Brain microvascular endothelial cell (primary cell): ENCODE data around the gene DBN1.

Experiments used
- DNase-seq: peaks from one replicate; pipeline ENCODE4 v3.0.0-alpha.2; 2020
- H3K27ac ChIP-seq: fragments of 250-450 bp; sonication (Bioruptor Pico); 2 replicates; pipeline ENCODE4 v1.5.1; 2020; ENCODE audit warnings: mild to moderate bottlenecking, moderate library complexity
- H3K27me3 ChIP-seq: fragments of 250-450 bp; sonication (Bioruptor Pico); replicated peaks from 2 replicates; pipeline ENCODE4 v1.5.1; 2020; ENCODE audit warnings: mild to moderate bottlenecking
- H3K36me3 ChIP-seq: fragments of 250-450 bp; sonication (Bioruptor Pico); replicated peaks from 2 replicates; pipeline ENCODE4 v1.5.1; 2020; ENCODE audit warnings: mild to moderate bottlenecking
- H3K4me3 ChIP-seq: 2 replicates; pipeline ENCODE4 v1.5.1; 2011; ENCODE audit warnings: low read depth, mild to moderate bottlenecking, control low read depth, low read length, moderate library complexity
- in situ Hi-C: cut with HindIII; loops from 2 replicates; pipeline ENCODE4 v1.10.0; 2017; ENCODE audit warnings: low sequenced_read_pairs, low pct_ligation_motif_present
- TF ChIP-seq, protein P1 (sequence below): IDR thresholded peaks from 2 replicates; pipeline ENCODE4 v1.5.1; 2011; ENCODE audit warnings: low read depth, mild to moderate bottlenecking, moderate library complexity, low read length, control low read depth, inconsistent platforms; ENCODE audit errors: missing control alignments

DBN1 gene

GRCh38 chr5:177493795-177494345, 20.4 kb upstream of the DBN1 start:
- Histone ChIP-seq H3K36me3 (peaks cover 59% of the 10 kb centered on the region), H3K4me3 (peak overlapping the region; percentile 34), H3K27me3 (no peaks in the 10 kb centered on the region), H3K27ac (peak overlapping the region; percentile 97)
- no peak for DNase-seq
- in situ Hi-C loops, result no loop called here
- TF ChIP-seq, protein P1, sequence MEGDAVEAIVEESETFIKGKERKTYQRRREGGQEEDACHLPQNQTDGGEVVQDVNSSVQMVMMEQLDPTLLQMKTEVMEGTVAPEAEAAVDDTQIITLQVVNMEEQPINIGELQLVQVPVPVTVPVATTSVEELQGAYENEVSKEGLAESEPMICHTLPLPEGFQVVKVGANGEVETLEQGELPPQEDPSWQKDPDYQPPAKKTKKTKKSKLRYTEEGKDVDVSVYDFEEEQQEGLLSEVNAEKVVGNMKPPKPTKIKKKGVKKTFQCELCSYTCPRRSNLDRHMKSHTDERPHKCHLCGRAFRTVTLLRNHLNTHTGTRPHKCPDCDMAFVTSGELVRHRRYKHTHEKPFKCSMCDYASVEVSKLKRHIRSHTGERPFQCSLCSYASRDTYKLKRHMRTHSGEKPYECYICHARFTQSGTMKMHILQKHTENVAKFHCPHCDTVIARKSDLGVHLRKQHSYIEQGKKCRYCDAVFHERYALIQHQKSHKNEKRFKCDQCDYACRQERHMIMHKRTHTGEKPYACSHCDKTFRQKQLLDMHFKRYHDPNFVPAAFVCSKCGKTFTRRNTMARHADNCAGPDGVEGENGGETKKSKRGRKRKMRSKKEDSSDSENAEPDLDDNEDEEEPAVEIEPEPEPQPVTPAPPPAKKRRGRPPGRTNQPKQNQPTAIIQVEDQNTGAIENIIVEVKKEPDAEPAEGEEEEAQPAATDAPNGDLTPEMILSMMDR, result no peak

DNA sequence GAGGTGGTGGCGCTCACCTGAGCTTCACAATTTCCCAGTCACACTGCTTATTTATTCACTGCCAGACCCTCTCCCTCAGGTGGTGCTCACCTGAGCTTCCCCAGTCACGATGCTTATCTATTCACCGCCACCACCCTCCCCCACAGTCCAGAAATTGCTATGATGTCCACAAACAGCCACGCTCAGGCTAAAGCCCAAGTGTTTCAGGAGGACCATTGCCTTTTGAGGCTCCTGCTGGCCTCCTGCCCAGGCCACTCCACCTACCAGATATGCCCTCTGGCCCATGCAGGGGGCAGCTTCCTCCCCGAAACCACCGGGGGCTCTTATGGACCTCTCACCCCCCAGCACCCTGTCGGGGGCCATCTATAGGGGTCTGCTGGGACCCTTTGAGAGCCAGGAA, 19.4 kb upstream of the DBN1 start:
- in situ Hi-C loops, result no loop called here
- Histone ChIP-seq H3K27ac (peak overlapping the region; percentile 97), H3K4me3 (no peak overlapping the region)

GRCh38 chr5:177491983-177492746, 18.7 kb upstream of the DBN1 start:
- in situ Hi-C loops, result no loop called here
- Histone ChIP-seq H3K27ac (no peak overlapping the region), H3K36me3 (peaks cover 76% of the 10 kb centered on the region), H3K4me3 (no peak overlapping the region), H3K27me3 (no peaks in the 10 kb centered on the region)
- TF ChIP-seq, protein P1, result no peak
- DNase-seq, result no peak

More for the DNA sequence above, 19.4 kb upstream of the DBN1 start:
- Histone ChIP-seq H3K27me3 (no peaks in the 10 kb centered on the region), H3K36me3 (peaks cover 70% of the 10 kb centered on the region)
- TF ChIP-seq, protein P1, result no peak
- no peak for DNase-seq

DNA sequence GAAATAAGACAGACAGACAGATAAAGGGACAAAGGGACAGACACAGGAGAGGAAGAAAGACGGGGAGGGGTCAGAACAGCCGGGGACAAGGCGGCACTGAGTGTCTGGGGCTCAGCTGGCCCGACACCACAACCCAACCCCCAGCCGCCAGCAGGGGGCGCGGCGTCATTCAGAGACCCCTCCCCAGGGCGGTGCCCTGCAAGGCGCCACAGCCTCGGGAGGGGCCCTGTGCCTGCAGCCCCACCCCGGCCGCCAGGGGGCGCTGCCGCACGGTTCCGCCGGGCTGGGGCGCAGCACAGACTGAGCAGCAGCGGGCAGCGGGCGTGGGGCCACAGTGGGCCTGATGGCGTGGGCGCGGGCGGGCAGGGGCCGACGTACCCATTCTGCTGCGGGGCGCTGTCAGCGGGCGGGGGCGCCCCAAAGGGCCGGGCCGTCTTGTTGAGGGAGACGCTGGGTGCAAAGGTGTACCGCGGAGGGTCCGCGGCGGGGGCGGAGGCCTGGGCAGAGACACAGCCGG, 18.1 kb upstream of the DBN1 start:
- H3K27me3 ChIP-seq, result no peaks in the 10 kb centered on the region
- peak overlapping the region; percentile 17 for H3K27ac ChIP-seq
- in situ Hi-C loops, result no loop called here
- no peak for DNase-seq
- peaks cover 83% of the 10 kb centered on the region for H3K36me3 ChIP-seq
- TF ChIP-seq, protein P1, result peak; percentile 67
- H3K4me3 ChIP-seq, result no peak overlapping the region

- Histone ChIP-seq H3K27ac (peak overlapping the region; percentile 17), H3K4me3 (no peak overlapping the region), H3K27me3 (no peaks in the 10 kb centered on the region), H3K36me3 (peaks cover 88% of the 10 kb centered on the region)
- no peak for DNase-seq
- TF ChIP-seq, protein P1, result no peak
- in situ Hi-C loops, result no loop called here
Observed at GRCh38 chr5:177490992-177491391, 17.6 kb upstream of the DBN1 start.
